Islet precursor cell (in vitro differentiated cells): ENCODE measurements around the gene SMCO2.

Experiments
- DNase-seq: peaks from one replicate; pipeline ENCODE4 v3.0.0-alpha.2; 2018

SMCO2 gene

DNA sequence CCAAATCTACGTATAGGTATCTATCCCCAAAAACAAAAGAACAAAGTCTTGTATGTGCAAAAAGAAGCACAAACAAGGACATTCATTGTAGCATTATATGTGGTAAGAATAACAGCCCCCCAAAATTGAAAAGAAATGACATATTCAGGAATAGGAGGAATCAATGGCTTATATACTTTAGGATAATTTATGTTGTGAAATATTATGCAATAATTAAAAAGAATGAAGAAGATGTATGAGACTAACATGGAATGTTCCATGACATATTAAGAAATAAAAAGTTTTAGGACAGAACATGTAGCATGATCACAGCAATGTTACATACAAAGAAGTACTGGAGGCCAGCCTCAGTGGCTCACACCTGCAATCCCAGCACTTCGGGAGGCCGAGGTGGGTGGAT lies 9.1 kb downstream of the SMCO2 start:
- DNase-seq, result no peak

DNA sequence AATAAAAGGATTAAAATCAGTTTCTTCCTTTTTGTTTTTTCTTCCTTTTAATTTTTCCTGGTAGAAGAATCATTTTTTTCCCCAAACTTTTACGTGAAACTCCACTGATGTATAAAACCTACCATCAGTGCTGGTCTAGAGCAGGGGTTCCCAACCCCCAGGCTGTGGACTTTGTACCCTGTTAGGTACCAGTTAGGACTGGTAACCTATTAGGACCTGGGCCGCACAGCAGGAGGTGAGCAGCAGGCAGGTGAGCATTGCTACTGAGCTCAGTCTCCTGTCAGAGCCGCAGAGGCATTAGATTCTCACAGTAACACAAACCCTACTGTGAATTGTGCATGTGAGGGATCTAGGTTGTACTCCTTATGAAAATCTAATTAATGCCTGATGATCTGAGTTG lies 10.1 kb downstream of the SMCO2 start:
- no peak for DNase-seq

DNA sequence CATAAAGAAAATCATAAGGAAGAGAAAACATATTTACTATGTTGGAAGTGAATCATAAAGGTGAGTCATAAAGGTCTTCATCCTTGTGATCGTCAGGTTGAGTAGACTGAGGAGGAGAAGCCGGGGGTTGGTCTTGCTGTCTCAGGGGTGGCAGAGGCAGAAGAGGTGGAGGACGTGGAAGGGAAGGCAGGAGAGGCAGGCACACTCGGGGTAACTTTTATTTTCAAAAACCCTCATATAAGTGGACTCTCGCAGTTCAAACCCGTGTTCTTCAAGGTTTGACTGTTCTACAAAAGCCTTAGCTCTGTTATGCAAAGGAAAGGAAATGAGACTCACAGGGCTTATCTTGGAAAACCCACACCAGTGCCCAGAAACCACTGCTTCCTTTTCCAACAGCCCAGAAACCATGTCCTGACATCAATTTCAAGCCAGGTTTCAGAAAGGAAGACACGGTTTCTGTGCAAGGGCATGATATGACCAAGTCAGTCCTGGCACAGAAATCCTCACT lies 14.0 kb downstream of the SMCO2 start:
- DNase-seq, result no peak

DNA sequence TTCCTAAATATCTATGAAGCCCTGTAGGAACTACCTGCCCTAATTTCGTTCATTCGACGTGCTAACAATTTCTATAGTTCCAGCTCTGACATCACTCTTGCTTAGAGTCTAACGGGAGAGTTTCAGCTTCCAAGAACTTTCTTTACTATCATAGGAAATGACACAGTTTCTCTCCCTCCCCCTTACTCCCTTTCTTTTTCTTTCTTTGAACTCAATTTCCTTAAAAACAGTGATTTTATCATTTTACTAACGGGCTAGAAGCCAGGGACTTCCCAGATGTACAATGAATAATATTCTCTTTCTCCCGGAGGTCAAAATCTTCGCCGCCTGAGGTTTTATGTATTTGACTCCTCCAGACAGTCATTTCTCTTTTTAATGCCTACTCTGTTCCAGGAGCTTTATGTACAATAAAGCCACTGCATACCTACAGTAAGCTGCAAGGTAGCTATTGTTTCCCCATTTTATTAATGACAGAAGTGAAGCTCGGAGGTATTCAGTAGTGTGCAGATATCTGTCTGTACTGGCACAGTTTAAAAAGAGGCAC lies 15.7 kb downstream of the SMCO2 start:
- no peak for DNase-seq

DNA sequence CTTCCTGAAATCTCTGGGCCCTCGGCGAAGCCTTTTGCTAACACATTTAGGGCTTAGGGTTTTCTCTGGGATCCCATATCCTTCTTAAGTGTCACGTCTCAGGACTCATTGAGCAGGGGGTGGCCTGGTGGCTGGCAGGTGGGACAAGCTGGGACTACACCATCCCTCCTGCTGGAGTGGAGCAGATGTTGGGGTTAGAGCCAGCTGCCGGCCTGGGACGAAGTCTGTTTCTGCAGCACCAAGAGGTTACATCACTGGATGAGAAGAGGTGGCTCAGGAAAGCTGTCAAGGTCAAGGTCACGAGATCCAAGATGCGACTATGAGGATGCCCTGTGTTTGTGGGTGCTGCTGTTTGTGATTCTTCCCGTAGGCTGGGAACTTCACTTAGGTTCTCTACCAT lies 16.3 kb downstream of the SMCO2 start:
- no peak for DNase-seq

DNA sequence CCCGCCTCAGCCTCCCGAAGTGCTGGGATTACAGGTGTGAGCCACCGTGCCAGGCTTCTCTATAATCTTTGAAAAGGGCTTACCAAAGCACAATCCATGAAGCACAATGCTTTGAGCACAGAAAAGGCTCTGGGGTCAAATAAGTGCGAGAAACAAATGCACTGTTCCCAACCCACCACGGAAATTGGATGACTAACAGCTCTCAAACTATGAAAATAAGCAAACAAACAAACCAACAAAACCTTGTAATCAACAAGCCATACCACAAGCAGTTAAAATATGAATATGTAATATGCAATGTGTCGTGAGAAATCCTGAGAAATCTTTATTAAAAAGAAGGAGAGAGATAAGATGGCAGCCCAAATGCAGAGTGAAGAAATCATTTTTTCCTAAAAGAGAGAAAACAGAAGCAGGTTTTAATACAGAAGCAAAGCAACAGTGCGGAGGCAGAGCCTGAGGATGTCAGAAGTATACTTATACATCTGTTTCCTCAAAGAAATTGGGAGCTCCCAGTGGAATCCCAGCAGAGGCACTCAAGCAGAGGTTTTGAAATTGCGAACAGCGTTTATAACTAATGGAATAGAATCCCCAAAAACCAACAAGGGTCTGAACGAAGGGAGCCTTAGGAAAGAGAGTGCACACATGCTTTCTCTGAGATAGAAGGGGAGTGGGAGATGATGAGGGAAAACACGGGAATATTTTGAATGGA lies 17.1 kb downstream of the SMCO2 start:
- DNase-seq, result no peak

DNA sequence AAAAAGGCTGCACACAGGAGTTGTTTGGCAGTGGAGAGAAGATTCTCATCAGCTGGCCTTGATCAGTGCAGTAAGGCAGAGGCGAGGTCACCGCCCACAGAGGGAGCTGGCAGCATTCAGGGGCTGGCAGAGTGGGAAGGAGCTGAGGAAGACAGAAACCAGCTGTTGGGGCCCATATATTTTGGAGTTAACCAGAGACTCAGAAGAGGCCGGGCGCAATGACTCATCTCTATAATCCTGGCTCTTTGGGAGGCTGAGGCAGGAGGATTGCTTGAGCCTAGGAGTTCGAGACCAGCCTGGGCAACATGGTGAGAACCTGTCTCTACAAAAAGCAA lies 17.7 kb downstream of the SMCO2 start:
- no peak for DNase-seq

DNA sequence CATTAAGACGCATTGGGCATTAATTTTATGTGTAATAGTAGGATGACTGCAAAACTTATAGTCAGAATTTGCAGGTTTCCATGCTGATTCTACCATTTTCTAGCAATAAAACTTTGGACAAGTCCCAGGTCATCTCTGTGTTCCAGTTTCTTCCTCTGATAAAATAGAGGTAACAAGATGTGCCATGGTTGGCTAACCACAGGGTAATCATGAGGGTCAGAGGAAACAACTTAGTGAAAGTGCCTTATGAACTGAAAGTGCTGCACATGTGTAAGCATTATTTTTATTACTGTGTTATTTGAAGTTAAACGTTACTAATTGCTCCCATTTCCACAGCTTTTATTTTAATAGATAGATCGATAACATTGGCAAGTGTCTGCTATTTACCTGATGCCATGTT lies 21.1 kb downstream of the SMCO2 start:
- DNase-seq, result no peak

DNA sequence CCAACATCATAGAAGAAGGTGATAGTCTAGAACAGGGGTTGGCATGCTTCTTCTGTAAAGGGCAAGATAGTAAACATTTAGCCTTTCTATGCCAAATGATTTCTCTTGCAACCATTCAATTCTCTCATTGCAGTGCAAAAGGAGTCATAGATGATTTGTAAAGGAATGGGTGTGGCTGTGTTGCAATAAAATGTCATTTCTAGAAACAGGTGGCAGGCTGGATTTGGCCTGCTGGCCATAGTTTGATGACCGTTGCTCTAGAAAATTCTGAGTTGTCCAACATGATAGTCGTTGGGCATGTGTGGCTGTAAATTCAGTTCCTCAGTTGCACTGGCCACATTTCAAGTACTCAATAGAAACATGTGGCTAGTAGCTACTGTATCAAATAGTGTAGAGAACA lies 21.7 kb downstream of the SMCO2 start:
- no peak for DNase-seq

DNA sequence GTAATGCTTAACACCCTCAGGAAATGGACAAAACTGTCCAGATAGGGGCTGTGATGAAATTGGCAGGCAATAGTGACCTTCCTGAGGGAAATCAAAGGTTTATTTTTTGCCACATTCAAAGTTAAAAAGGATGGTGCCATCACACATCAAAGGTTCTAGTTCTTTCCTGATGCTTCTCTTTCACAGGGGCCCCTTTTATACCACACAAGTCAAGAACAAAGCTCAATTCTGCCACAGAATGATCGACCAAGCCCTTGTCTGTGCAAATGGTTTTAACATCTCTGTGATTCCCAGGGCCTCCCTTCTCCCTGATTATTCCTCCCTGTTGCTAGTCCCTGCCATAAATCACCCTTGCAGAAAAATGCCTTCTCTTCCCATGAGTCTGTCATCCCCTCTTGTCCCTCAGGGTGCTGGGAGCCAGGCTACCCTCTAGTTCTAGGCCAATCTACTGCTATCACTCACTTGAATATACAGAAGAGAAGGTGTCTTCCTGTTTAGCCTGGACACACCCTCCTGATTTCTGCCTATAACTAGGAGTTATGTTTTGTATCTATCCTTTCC lies 22.7 kb downstream of the SMCO2 start:
- no peak for DNase-seq

DNA sequence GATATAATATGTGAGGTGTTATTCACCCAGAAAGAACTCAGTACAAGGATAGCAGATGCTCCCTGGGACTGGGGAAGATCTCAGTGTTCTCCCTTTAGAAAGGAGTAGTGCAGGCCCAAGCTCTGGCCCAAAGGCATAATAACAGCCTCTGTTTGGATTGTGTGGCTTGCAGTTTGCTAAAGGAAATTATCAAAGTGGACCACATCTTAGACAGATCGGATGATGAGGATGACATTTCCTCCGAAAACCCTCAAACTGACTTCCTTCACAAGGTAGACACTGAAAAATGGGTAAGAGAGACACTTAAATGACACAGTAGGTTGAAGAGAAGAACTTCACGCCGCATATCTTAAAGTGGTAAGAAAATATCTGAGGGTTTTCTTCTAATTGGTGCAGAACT lies 26.1 kb downstream of the SMCO2 start:
- no peak for DNase-seq

DNA sequence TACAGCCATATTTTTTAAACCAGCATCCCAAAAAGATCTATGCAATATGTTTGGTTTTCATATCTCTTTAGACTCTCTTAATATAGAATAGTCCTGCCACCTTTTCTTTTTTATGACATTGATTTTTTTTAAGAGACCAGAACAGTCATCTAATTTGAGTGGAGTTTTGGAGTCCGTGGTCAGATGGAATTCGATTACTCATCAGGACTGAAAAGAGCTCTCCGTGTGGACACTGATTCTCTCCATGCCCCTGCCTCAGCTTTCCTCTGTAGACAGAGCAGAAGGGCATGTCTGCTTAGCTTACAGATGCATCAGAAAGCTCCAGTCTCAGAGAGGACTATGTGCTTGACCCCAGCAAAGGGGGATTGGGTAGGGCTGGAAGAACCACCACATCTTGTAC lies 27.8 kb downstream of the SMCO2 start:
- peak; percentile 87 for DNase-seq

DNA sequence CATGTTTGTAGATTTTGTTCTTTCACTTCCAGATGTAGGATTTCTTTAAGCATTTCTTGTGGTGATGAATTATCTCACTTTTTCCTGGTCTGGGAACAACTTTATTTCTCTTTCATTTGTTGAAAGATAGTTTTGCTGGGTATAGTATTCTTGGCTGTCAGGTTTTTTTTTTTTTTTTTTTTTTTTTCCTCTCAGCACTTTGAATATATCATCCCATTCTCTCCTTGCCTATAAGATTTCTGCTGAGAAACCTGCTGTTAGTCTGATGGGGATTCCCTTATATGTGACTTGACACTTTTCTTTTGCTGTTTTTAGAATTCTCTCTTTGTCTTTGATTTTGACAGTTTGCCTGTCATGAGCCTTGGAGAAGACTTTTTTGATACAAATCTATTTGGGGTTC lies 30.5 kb downstream of the SMCO2 start:
- no peak for DNase-seq

DNA sequence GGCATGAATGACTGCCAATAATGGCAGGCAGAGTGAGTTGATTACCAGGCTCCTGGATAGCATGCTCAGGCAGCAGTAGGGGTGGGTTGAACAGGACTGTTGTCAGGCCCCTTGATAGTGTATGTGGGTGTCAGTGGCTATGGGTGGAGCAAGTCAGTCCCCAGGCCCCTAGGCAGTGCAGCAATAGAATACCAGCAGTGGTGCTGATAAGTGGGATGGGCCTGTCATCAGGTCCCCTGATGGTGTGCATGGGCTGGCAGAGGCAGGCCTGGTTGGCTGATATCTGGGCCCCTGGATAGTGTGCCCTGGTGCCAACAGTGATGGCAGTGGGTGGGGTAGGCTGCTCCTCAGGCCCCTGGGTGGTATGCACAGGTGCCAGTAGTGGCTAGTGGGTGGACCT lies 32.4 kb downstream of the SMCO2 start:
- DNase-seq, result no peak

DNA sequence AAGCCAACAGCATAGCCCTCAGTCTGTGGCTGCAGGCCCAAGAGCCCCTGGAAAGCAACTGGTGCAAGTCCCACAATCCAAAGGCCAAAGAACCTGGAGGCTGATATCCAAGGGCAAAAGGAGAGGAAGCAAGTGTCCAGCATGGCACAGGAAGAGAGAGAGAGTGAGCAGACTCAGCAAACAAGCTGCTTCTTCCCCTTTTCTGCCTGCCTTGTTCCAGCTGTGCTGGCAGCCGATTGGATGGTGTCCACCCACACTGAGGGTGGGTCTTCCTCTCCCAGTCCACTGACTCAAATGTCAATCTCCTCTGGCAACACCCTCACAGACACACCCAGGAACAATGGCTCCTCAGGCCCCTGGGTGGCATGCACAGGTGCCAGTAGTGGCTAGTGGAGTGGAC lies 33.5 kb downstream of the SMCO2 start:
- no peak for DNase-seq

DNA sequence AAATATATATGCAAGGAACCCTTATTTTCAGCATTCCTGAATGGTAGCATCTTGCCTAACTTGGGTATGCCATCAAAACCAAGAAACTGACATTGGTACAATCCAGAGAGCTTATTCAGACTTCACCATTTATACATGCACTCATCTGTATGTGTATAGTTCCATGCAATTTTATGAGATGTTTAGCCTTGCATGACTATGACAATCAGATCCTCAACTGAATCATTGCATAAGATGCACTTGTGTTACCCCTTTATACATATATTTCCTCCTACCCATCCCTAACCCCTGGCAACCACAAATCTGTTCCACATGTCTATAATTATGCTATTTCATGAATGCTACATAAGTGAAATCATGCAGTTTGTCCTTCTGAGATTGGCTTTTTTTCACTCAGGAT lies 40.4 kb downstream of the SMCO2 start:
- DNase-seq, result no peak

DNA sequence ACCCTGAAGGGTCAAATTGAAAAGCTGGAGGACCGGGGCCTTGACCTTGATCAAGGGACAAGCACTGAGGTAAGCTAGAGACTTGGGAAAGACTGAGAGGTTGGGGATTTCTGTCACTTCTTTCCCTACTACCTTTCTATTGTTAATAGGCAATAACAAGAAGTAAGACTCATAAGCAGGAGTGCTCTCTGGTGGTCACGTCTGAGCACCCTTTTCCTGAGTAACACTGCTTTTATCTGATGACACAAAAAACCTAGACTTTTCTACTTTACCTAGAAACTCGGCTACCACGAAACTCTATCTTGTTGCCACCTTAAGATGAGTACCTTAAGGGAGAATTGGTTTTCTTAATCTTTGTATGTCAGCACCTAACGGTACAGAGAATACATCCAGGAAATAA lies 41.9 kb downstream of the SMCO2 start:
- no peak for DNase-seq

DNA sequence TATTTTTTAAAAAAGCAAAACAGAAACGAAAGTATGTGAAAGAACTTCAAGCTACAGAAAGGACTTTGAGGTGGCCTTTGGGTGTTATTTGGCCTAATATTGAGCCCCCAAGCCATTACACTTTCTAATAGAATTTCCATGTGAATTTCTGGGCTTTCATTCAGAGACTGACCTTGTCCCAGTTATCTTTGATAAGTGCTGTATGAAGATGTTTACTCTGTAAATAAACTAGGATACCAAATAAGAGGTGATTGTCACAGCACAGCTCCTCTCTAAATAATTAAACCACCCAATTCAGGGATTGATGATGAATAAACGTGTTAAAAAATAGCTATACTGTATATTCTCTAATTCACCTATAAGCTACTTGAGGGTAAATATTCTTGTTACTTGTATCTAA lies 44.7 kb downstream of the SMCO2 start:
- DNase-seq, result no peak

DNA sequence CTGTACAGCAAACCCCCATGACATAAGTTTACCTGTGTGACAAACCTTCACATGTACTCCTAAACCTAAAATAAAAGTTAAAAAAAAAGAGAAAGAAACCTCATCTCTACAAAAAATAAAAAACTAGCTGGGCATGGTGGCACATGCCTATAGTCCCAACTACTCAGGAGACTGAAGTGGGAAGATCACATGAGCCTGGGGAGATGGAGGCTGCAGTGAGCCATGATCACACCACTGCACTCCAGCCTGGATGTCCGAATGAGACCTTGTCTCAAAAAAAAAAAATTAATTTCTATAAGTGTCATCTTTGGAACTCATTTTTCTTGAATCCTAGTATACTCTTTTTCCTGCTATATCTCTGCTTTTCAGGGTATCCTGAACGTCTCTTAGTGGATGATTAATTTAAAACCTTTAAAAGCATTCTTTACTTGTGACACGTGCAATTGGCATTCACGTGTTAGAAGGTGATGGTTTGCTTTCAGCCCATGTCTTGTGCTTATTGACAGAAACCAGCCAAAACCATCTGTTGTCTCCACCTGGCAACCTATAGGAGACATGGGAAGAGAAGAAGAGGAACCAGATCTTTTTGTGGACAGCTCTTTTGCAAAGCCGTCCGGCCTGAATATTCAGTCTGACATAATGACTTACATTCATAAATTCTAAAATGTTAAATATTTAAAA lies 46.9 kb downstream of the SMCO2 start:
- DNase-seq, result peak; percentile 88

DNA sequence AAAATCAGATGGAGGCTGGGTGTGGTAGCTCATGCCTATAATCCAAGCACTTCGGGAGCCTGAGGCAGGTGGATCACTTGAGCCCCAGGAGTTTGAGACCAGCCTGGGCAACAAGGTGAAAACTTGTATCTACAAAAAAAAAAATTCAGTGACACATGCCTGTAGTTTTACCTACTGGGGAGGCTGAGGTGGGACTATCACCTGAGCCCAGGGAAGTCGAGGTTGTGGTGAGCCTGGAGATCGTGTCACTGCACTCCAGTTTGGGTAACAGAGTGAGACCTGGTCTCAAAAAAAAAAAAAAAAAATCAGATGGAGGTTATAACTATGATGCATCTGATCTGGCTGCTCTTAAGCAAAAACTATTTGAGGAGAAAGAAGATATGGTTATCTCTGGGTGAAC lies 50.9 kb downstream of the SMCO2 start:
- DNase-seq, result no peak

DNA sequence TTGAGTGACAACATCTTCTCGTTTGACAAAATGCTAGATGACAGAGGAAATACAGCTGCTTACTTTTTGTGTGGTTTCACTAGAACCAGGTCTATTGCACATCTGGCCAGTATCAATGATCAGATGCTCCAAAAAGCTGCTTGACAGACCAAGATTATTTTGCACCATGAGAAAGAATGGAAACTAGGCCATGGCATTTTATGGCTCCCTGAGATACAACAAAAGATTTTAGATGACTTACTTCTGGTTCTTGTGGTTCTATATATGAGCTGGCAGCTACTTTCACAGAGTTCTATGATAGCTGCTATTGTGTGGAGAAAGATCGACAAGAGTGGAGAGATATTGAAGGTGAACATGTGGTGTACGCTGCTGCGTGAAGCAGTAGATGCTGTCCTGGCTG lies 51.6 kb downstream of the SMCO2 start:
- DNase-seq, result no peak

DNA sequence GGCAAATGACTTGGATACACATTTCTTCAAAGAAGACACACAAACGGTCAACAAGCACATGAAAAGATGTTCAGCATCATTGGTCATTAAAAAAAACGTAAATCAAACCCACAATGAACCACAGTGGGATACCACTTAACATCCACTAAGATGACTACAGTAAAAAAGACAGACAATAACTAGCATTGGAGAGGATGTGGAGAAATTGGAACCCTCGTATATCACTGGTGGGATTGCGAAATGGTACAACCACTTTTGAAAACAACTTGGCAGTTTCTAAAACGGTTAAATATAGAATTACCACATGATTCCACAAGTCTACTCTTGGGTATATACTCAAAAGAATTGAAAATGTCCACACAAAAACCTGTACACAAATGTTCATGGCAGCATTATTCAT lies 52.2 kb downstream of the SMCO2 start:
- no peak for DNase-seq

DNA sequence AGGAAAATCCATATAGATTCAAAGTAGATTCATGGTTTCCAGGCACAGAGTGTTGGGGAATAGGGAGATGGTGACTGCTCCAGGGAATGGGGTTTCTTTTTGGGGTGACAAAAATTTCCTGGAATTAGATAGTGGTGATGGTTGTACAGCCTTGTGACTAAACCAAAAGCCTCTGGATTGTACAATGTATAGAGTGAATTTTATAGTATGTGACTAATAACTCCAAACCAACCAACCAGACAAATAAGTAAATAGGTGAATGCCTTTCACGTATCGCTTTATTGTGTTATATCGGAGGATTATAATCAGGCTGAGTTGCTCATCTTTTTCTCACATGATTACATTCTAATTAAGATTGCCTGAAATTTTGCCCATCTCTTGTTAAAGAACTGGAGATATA lies 52.8 kb downstream of the SMCO2 start:
- no peak for DNase-seq

DNA sequence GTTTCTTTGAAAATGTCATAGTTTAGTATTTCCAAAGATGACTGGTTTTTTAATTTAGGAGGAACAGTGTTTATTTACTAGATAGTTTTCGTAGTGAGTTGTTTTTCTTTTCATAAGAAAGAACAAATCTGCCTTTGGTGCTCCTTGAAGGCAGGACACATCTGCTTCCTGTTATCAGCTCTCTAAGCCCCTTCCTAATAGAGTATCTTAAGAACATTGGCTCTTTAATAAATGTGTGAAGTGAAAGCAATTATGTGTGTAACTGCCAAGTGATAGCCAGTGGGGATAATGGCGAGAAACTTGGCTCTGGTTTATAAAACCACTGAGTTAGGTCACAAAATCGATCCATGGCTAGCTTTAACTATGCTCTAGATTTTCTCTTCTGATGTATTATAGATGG lies 54.0 kb downstream of the SMCO2 start:
- DNase-seq, result no peak
